Breast epithelium (tissue), 3 donors: Measurements from ENCODE around the gene DPH6.

Source experiments
- CTCF ChIP-seq, 3 donors: fragments of 450-650 bp; IDR thresholded peaks; one replicate each; pipeline ENCODE4 v1.5.1; 2016 to 2017; ENCODE audit warnings: antibody characterized with exemption in 3 of 3, mild to moderate bottlenecking in 3 of 3, moderate library complexity in 3 of 3
- POLR2A ChIP-seq: fragments of 450-650 bp; IDR thresholded peaks from one replicate; pipeline ENCODE4 v1.6.1; 2016; ENCODE audit warnings: antibody characterized with exemption, mild to moderate bottlenecking, moderate library complexity
- POLR2AphosphoS5 ChIP-seq, 3 donors: sonication (generic); formaldehyde crosslinking; IDR thresholded peaks; one replicate each; pipeline ENCODE4 v1.6.1; 2017; ENCODE audit warnings: antibody characterized with exemption in 3 of 3

- no peak for TF ChIP-seq CTCF (IDR thresholded peaks at IDR 0.05)
- no peak for TF ChIP-seq POLR2A
- no peak for TF ChIP-seq POLR2AphosphoS5 (IDR thresholded peaks at IDR 0.05)
These were observed 66.5 kb downstream of the DPH6 start for GRCh38 chr15:35479423-35479822.
